Measurements from ENCODE around the gene MC1R. TPM values are rescaled to one million over a fixed set of nuclear protein-coding genes. Genes with fewer than 3 reads are reported as not detected.

The MC1R gene
- total and polyA plus RNA-seq, 10 of the 15 experiments (the other 5 are each of a cell fraction or from before 2014, with no cell fraction given), result 0.06 to 2.3 (median 0.45) TPM

- FAIRE-seq (no peak), DNase-seq (ENCODE audit: low read depth, low spot score) (no peak), ATAC-seq (no peak)
- no peaks in the 10 kb centered on the region for H4K20me1 ChIP-seq (ENCODE audit: control insufficient read depth, insufficient read depth)
- no peak overlapping the region for H3K9ac ChIP-seq (ENCODE audit: control insufficient read depth, insufficient read depth, low read length)
- RAD21 ChIA-PET (ENCODE audit: unreplicated experiment), result no interaction called here
- no peaks in the 10 kb centered on the region for H3K79me2 ChIP-seq (ENCODE audit: control insufficient read depth, insufficient read depth, low read length)
- TF ChIP-seq JUND (IDR thresholded peaks at IDR 0.05; ENCODE audit: low read depth, low read length) (no peak), NRF1 (conservative IDR thresholded peaks at IDR 0.05; ENCODE audit: low read depth, low read length) (no peak), NR2F1 (conservative IDR thresholded peaks at IDR 0.05) (no peak), HDAC2 (IDR thresholded peaks at IDR 0.05) (no peak), SUZ12 (IDR thresholded peaks at IDR 0.05; ENCODE audit: unreplicated experiment) (no peak), TBL1XR1 (IDR thresholded peaks at IDR 0.05; ENCODE audit: low read depth, low read length) (no peak), CEBPB (IDR thresholded peaks at IDR 0.05; ENCODE audit: borderline replicate concordance in 1 of 2, low read depth in 2 of 2, low read length in 2 of 2) (no peak), POLR2AphosphoS5 (IDR thresholded peaks at IDR 0.05; ENCODE audit: low read length) (no peak), PKNOX1 (IDR thresholded peaks at IDR 0.05) (no peak), BCLAF1 (IDR thresholded peaks at IDR 0.05) (no peak)
- no peak overlapping the region for H2AFZ ChIP-seq (ENCODE audit: control insufficient read depth, low read depth, low read length)
- WGBS (ENCODE audit: insufficient coverage, insufficient replicate concordance, low lambda C conversion rate, missing lambda C conversion rate), result 97% methylated on average over 18 of the region's 23 CpGs
- H3K4me1 ChIP-seq (ENCODE audit: control insufficient read depth, insufficient read depth, low read length), result no peaks in the 10 kb centered on the region
- CTCF ChIA-PET, result no interaction called here
- no peak overlapping the region for H3K4me2 ChIP-seq (ENCODE audit: control insufficient read depth, insufficient read depth)
- no peaks in the 10 kb centered on the region for H3K27me3 ChIP-seq (replicated peaks in 1 of 2; ENCODE audit: control insufficient read depth in 2 of 2, insufficient read depth in 2 of 2, low read length in 1 of 2)
- no peaks in the 10 kb centered on the region for H3K9me3 ChIP-seq (replicated peaks; ENCODE audit: control insufficient read depth, insufficient read depth, low read length)
- in situ Hi-C loops (cut with MboI) (no loop called here), intact Hi-C loops (cut with micrococcal nuclease; ENCODE audit: unreplicated experiment) (no loop called here)
- peaks cover 0 to 5% of the 10 kb centered on the region in 2 experiments for H3K36me3 ChIP-seq (ENCODE audit: control insufficient read depth in 2 of 2, insufficient read depth in 2 of 2, low read length in 1 of 2)
- no TSS peak for BruUV-seq (replicated peaks)
- POLR2A ChIA-PET, result no interaction called here
- H3K4me3 ChIP-seq, result no peak overlapping the region
- SMC1A ChIA-PET (ENCODE audit: uncharacterized antibody, unreplicated experiment), result no interaction called here
- H3K27ac ChIP-seq (ENCODE audit: control insufficient read depth, insufficient read depth), result no peak overlapping the region
Observed at GRCh38 chr16:89961920-89962319, 43.3 kb downstream of the MC1R start.
